Keratinocyte (primary cell): ENCODE results near the gene ARPP19. TPM values are rescaled to one million over a fixed set of nuclear protein-coding genes. Genes with fewer than 3 reads are reported as not detected.

Experiments used
- DNase-seq: peaks from one replicate; pipeline ENCODE4 v3.0.0-alpha.2; 2011; ENCODE audit warnings: low read depth, missing footprints, low spot score
- FAIRE-seq: peaks from 2 replicates; lab custom pipeline; 2011; peaks lifted over from hg19 to GRCh38; lab: Jason Lieb, UNC
- H2AFZ ChIP-seq: 2 replicates; pipeline ENCODE4 v1.6.0; 2012; ENCODE audit warnings: low read length, control low read depth, inconsistent platforms; ENCODE audit not compliant: control insufficient read depth
- H3K27ac ChIP-seq: 2 replicates; pipeline ENCODE4 v1.5.1; 2011; ENCODE audit warnings: low read length; ENCODE audit not compliant: control insufficient read depth, insufficient read depth
- H3K27me3 ChIP-seq: 3 replicates; pipeline ENCODE4 v1.6.0; 2011; ENCODE audit warnings: low read length; ENCODE audit not compliant: control insufficient read depth, insufficient read depth; ENCODE audit errors: extremely low read depth
- H3K36me3 ChIP-seq, 2 experiments: 2 replicates in 1 of 2; 3 replicates in 1 of 2; pipeline ENCODE4 v1.5.1; 2011; ENCODE audit warnings: low read length in 2 of 2, mild to moderate bottlenecking in 1 of 2; ENCODE audit not compliant: control insufficient read depth in 2 of 2, insufficient read depth in 2 of 2; ENCODE audit errors: extremely low read depth in 1 of 2
- H3K4me1 ChIP-seq: 3 replicates; pipeline ENCODE4 v1.5.1; 2011; ENCODE audit warnings: low read length; ENCODE audit not compliant: control insufficient read depth, insufficient read depth; ENCODE audit errors: extremely low read depth
- H3K4me2 ChIP-seq: 3 replicates; pipeline ENCODE4 v1.6.0; 2011; ENCODE audit warnings: low read depth, low read length; ENCODE audit not compliant: control insufficient read depth, insufficient read depth; ENCODE audit errors: extremely low read depth
- H3K4me3 ChIP-seq, 3 experiments: fragments of 200-600 bp in 1 of 3; sonication (generic) in 1 of 3; 2 replicates in 2 of 3; 3 replicates in 1 of 3; pipeline ENCODE4 v1.5.1; 2011 to 2016; ENCODE audit warnings: low read length in 3 of 3, mild to moderate bottlenecking in 3 of 3, control low read depth in 2 of 3, inconsistent platforms in 1 of 3, low read depth in 1 of 3, mixed read lengths in 1 of 3, mixed run types in 1 of 3, moderate library complexity in 1 of 3; ENCODE audit not compliant: control insufficient read depth in 2 of 3, insufficient read depth in 2 of 3; ENCODE audit errors: extremely low read depth in 1 of 3
- H3K79me2 ChIP-seq: 2 replicates; pipeline ENCODE4 v1.6.0; 2012; ENCODE audit warnings: low read length; ENCODE audit not compliant: control insufficient read depth, insufficient read depth
- H3K9ac ChIP-seq: 3 replicates; pipeline ENCODE4 v1.6.0; 2011; ENCODE audit warnings: low read length; ENCODE audit not compliant: control insufficient read depth, insufficient read depth; ENCODE audit errors: extremely low read depth
- H3K9me1 ChIP-seq: 3 replicates; pipeline ENCODE4 v1.6.0; 2011; ENCODE audit warnings: low read length; ENCODE audit not compliant: control insufficient read depth, insufficient read depth; ENCODE audit errors: extremely low read depth
- H3K9me3 ChIP-seq: 2 replicates; pipeline ENCODE4 v1.5.1; 2012; ENCODE audit warnings: low read depth, low read length; ENCODE audit not compliant: control insufficient read depth
- H4K20me1 ChIP-seq: 3 replicates; pipeline ENCODE4 v1.6.0; 2011; ENCODE audit warnings: low read length; ENCODE audit not compliant: control insufficient read depth, insufficient read depth; ENCODE audit errors: extremely low read depth
- CTCF ChIP-seq, 3 experiments: IDR thresholded peaks in 1 of 3; conservative IDR thresholded peaks in 1 of 3; optimal IDR thresholded peaks in 1 of 3; 2 replicates in 2 of 3; 3 replicates in 1 of 3; pipeline versions ENCODE3 to v1.5.1; 2011; ENCODE audit warnings: low read length in 3 of 3, mild to moderate bottlenecking in 3 of 3, moderate library complexity in 2 of 3, control low read depth in 1 of 3, inconsistent platforms in 1 of 3; ENCODE audit not compliant: insufficient read depth in 2 of 3; ENCODE audit errors: extremely low read depth in 1 of 3
- EZH2 ChIP-seq: IDR thresholded peaks from one replicate; pipeline ENCODE4 v1.6.1; 2012; ENCODE audit warnings: inconsistent platforms, mild to moderate bottlenecking, low read length, moderate library complexity
- dilution Hi-C: fragments of 300-500 bp; cut with MboI; formaldehyde crosslinking; loops from one replicate; pipeline ENCODE4 v1.7.0; 2020; ENCODE audit warnings: low sequenced_read_pairs; ENCODE audit not compliant: extremely low pct_ligation_motif_present
- polyA plus RNA-seq, 5 experiments: library from polyadenylated mRNA; depleted of rRNA in 3 of 5; stranded (reverse) in 3 of 5; stranded (forward) in 1 of 5; unstranded in 1 of 5; fragments of >200 nt; gene quantifications; 1 replicate in 1 of 5; 2 replicates in 3 of 5; 3 replicates in 1 of 5; pipeline versions ENCODE4 v1.2.1 to v1.2.3, GENCODE V29; 2011 to 2012; ENCODE audit warnings: missing spikeins in 2 of 5, low read depth in 1 of 5, low replicate concordance in 1 of 5

ARPP19 gene
- polyA plus RNA-seq, 1 donor (not counting 4 experiments of a cell fraction or from before 2014, with no cell fraction given): 128 TPM

GRCh38 chr15:52546031-52546751 lies 22.6 kb downstream of the ARPP19 start:
- Histone ChIP-seq H3K79me2 (no peaks in the 10 kb centered on the region), H3K27ac (no peak overlapping the region), H3K4me2 (no peak overlapping the region), H4K20me1 (no peaks in the 10 kb centered on the region), H2AFZ (no peak overlapping the region), H3K36me3 (peaks cover 6 to 7% of the 10 kb centered on the region in 2 experiments), H3K27me3 (no peaks in the 10 kb centered on the region), H3K4me3 (no peak overlapping the region), H3K4me1 (no peaks in the 10 kb centered on the region), H3K9me1 (no peaks in the 10 kb centered on the region), H3K9ac (no peak overlapping the region), H3K9me3 (no peaks in the 10 kb centered on the region)
- DNase-seq: no peak
- TF ChIP-seq CTCF (optimal IDR thresholded peaks at IDR 0.05 in 1 of 3, IDR thresholded peaks at IDR 0.05 in 1 of 3, conservative IDR thresholded peaks at IDR 0.05 in 1 of 3; ENCODE audit: extremely low read depth in 1 of 3, insufficient read depth in 2 of 3, low read length in 3 of 3) (no peak), EZH2 (no peak)
- dilution Hi-C loops: no loop called here
- no peak for FAIRE-seq

GRCh38 chr15:52540374-52541012 lies 28.3 kb downstream of the ARPP19 start:
- H3K4me3 ChIP-seq: no peak overlapping the region
- no peaks in the 10 kb centered on the region for H4K20me1 ChIP-seq
- DNase-seq (no peak), FAIRE-seq (no peak)
- no peaks in the 10 kb centered on the region for H3K36me3 ChIP-seq
- H2AFZ ChIP-seq: no peak overlapping the region
- no peaks in the 10 kb centered on the region for H3K4me1 ChIP-seq
- no peaks in the 10 kb centered on the region for H3K9me3 ChIP-seq
- dilution Hi-C loops: no loop called here
- TF ChIP-seq CTCF (optimal IDR thresholded peaks at IDR 0.05 in 1 of 3, IDR thresholded peaks at IDR 0.05 in 1 of 3, conservative IDR thresholded peaks at IDR 0.05 in 1 of 3; ENCODE audit: extremely low read depth in 1 of 3, insufficient read depth in 2 of 3, low read length in 3 of 3) (no peak), EZH2 (no peak)
- H3K79me2 ChIP-seq: no peaks in the 10 kb centered on the region
- H3K9me1 ChIP-seq: no peaks in the 10 kb centered on the region
- no peak overlapping the region for H3K27ac ChIP-seq
- H3K9ac ChIP-seq: no peak overlapping the region
- H3K27me3 ChIP-seq: no peaks in the 10 kb centered on the region
- no peak overlapping the region for H3K4me2 ChIP-seq
